Progenitor cell of endocrine pancreas (in vitro differentiated cells): Measurements from ENCODE around the gene COLEC12. TPM values are rescaled to one million over a fixed set of nuclear protein-coding genes. Genes with fewer than 3 reads are reported as not detected.
A peak's percentile ranks its signal among the peaks of the same experiment; 100 is the strongest.

Experiments used
- DNase-seq: peaks from one replicate; pipeline ENCODE4 v3.0.0; 2021; ENCODE audit warnings: low spot score; ENCODE audit not compliant: unreplicated experiment
- H3K27ac Mint-ChIP-seq: 2 replicates; pipeline ENCODE4 v1.8.0; 2021; ENCODE audit warnings: mild to moderate bottlenecking, moderate library complexity, mixed read lengths
- H3K27me3 Mint-ChIP-seq: 2 replicates; pipeline ENCODE4 v1.8.0; 2021; ENCODE audit warnings: mixed read lengths
- H3K36me3 Mint-ChIP-seq: 2 replicates; pipeline ENCODE4 v1.8.0; 2022; ENCODE audit warnings: mixed read lengths; ENCODE audit not compliant: insufficient read depth
- H3K4me1 Mint-ChIP-seq: 2 replicates; pipeline ENCODE4 v1.8.0; 2021; ENCODE audit warnings: low read depth, mixed read lengths
- H3K4me3 Mint-ChIP-seq: 2 replicates; pipeline ENCODE4 v1.8.0; 2021; ENCODE audit warnings: low read depth, mild to moderate bottlenecking, moderate library complexity, mixed read lengths
- H3K9me3 Mint-ChIP-seq: 2 replicates; pipeline ENCODE4 v1.8.0; 2021; ENCODE audit warnings: low read depth, mixed read lengths
- CTCF ChIP-seq: fragments of 200-600 bp; sonication (generic); IDR thresholded peaks from one replicate; pipeline ENCODE4 v1.5.0; 2021; ENCODE audit warnings: antibody characterized with exemption, mild to moderate bottlenecking; ENCODE audit not compliant: unreplicated experiment
- total RNA-seq: library from RNA; stranded (reverse); gene quantifications from 2 replicates; pipeline ENCODE4 v1.2.1, GENCODE V29; 2021

COLEC12 gene
- total RNA-seq, 1 donor from 2014 or later: 0.55 TPM

DNA sequence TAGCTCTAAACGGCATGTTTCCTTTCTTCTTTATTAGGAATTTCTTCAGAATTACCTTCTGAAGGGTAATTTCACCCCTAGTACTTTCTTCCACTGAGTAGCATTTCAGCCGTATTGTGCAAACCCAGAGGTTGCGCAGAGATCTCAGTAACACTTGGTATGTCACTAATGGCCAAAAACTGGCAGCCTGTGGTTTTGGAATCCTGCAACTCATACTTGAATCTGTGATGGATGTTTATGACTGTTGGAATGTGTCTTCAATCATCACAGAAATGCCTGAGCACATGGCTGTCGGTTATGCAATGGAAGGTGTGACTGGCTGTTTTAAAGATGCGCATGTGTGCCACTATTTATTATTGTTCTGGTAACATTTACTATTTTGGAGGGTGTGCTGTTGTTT, 100.0 kb downstream of the COLEC12 start:
- no peak for TF ChIP-seq CTCF
- H3K4me1 Mint-ChIP-seq: peaks cover 2% of the 10 kb centered on the region
- H3K9me3 Mint-ChIP-seq: peaks cover 6% of the 10 kb centered on the region
- H3K27ac Mint-ChIP-seq: no peak overlapping the region
- no peak overlapping the region for H3K4me3 Mint-ChIP-seq
- H3K36me3 Mint-ChIP-seq: no peaks in the 10 kb centered on the region
- DNase-seq: no peak
- H3K27me3 Mint-ChIP-seq: no peaks in the 10 kb centered on the region

DNA sequence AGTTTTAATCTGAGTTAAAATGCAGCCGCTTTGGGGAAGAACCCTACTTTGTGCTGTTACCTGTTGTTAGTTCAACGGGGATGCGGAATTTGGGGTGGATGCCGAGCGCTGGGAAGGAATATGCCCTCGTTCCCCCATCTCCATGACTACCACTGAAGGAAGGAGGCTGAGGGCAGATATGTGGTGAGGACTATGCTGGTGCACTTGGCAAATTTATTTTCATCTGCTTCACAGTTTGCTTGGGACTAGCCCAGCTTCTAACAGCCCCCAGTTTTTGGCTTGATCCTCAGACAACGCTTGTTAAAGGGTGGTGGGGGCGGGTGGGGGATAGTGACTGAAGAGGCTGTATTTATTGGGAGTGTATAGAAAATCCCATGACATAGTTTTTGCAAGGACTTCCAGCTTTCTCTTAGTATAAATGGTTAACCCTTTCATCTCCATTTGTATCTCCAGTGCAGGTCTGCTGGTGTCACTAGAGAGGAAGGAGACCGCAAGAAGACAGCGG, 100.8 kb downstream of the COLEC12 start:
- no peak for TF ChIP-seq CTCF
- Mint-ChIP-seq H3K27ac (peak overlapping the region; percentile 47), H3K27me3 (no peaks in the 10 kb centered on the region), H3K9me3 (no peaks in the 10 kb centered on the region), H3K4me3 (no peak overlapping the region), H3K36me3 (no peaks in the 10 kb centered on the region), H3K4me1 (peaks cover 2% of the 10 kb centered on the region)
- DNase-seq: no peak

DNA sequence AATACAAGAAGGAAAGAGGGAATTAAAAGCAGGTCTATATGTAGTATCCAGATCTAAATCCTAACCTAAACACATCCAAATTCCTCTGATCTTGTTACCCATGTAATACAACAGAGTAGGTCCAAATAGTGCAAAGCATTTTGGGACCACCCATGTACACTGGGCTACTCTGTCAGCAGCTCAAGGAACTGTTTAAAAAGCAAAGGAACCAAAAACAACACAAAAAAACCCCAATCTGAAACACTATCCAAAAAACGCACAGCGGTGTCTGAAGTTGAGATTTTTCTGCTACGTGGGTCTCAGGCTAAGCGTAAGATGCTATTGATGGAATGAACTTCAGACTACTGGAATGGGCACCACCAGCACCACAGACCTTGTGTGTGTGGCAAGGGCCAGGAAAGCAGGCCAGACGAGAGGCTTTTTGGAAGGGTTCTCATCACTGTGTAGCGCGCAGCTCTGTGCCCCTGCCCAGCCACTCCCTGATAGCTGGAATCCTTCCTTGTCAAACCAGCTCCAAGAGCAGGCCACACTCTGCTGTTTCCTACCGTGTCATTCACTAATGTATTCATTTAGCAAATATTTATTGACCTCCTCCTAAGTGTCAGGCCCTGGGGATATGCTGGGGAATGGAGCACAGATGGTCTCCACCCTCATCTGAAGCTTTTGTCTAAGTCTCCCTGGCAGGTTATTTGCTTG, 101.4 kb downstream of the COLEC12 start:
- Mint-ChIP-seq H3K27ac (peak overlapping the region; percentile 47), H3K9me3 (no peaks in the 10 kb centered on the region), H3K27me3 (no peaks in the 10 kb centered on the region), H3K36me3 (no peaks in the 10 kb centered on the region), H3K4me1 (peaks cover 2% of the 10 kb centered on the region), H3K4me3 (no peak overlapping the region)
- TF ChIP-seq CTCF: no peak
- no peak for DNase-seq

GRCh38 chr18:396556-396955, 103.9 kb downstream of the COLEC12 start:
- TF ChIP-seq CTCF: no peak
- Mint-ChIP-seq H3K36me3 (no peaks in the 10 kb centered on the region), H3K4me3 (no peak overlapping the region), H3K27me3 (no peaks in the 10 kb centered on the region), H3K27ac (no peak overlapping the region), H3K4me1 (peaks cover 2% of the 10 kb centered on the region), H3K9me3 (no peaks in the 10 kb centered on the region)
- DNase-seq: no peak

DNA sequence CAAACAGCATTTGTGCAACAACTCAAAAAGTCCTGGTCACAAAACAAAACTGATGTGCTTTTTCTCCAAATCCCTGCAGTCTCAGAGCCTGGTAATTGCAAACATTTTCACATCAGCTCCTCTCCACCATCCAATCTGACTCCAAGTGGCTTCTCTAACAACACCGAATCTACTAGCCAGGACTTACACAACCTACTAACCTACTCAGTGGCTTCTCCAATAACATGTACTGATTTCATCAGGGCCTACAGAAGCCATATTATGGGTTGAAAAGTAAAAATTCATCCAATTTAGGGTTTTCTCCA, 104.3 kb downstream of the COLEC12 start:
- Mint-ChIP-seq H3K4me3 (no peak overlapping the region), H3K4me1 (peaks cover 2% of the 10 kb centered on the region), H3K27ac (no peak overlapping the region), H3K36me3 (no peaks in the 10 kb centered on the region), H3K27me3 (no peaks in the 10 kb centered on the region), H3K9me3 (no peaks in the 10 kb centered on the region)
- no peak for TF ChIP-seq CTCF
- DNase-seq: no peak
